K562 (cell line): ENCODE measurements around the gene RAB40B.

ENCODE experiments used
- BCOR ChIP-seq: fragments of 450-650 bp; IDR thresholded peaks from 2 replicates; pipeline ENCODE4 v1.6.1; 2016
- EP300 ChIP-seq: IDR thresholded peaks from 2 replicates; pipeline ENCODE4 v1.6.1; 2012; ENCODE audit warnings: low read length, improper control_type of control experiment
- MAZ ChIP-seq, 2 experiments: fragments of 450-650 bp in 1 of 2; sonication (generic) in 1 of 2; formaldehyde crosslinking; IDR thresholded peaks in 1 of 2; conservative IDR thresholded peaks in 1 of 2; 2 replicates each; pipeline versions ENCODE4 v1.4.0 to v1.5.0; 2020; ENCODE audit warnings: mild to moderate bottlenecking in 1 of 2, missing genetic modification reagents in 1 of 2
- NCOA6 ChIP-seq: fragments of 450-650 bp; IDR thresholded peaks from 2 replicates; pipeline ENCODE4 v1.6.1; 2017; ENCODE audit warnings: mild to moderate bottlenecking
- POLR2A ChIP-seq: fragments of 450-650 bp; conservative IDR thresholded peaks from 2 replicates; pipeline ENCODE4 v1.6.1; 2016
- SAFB ChIP-seq: fragments of 200-400 bp; formaldehyde crosslinking; IDR thresholded peaks from 2 replicates; pipeline ENCODE4 v1.6.1; 2017; ENCODE audit warnings: low read depth, low read length, borderline replicate concordance
- TARDBP ChIP-seq: fragments of 450-650 bp; IDR thresholded peaks from 2 replicates; pipeline ENCODE4 v1.6.1; 2016
- TF ChIP-seq, protein P1 (sequence below): sonication (generic); formaldehyde crosslinking; IDR thresholded peaks from 2 replicates; pipeline ENCODE4 v1.8.1; 2023; ENCODE audit warnings: mild to moderate bottlenecking, missing genetic modification reagents

DNA sequence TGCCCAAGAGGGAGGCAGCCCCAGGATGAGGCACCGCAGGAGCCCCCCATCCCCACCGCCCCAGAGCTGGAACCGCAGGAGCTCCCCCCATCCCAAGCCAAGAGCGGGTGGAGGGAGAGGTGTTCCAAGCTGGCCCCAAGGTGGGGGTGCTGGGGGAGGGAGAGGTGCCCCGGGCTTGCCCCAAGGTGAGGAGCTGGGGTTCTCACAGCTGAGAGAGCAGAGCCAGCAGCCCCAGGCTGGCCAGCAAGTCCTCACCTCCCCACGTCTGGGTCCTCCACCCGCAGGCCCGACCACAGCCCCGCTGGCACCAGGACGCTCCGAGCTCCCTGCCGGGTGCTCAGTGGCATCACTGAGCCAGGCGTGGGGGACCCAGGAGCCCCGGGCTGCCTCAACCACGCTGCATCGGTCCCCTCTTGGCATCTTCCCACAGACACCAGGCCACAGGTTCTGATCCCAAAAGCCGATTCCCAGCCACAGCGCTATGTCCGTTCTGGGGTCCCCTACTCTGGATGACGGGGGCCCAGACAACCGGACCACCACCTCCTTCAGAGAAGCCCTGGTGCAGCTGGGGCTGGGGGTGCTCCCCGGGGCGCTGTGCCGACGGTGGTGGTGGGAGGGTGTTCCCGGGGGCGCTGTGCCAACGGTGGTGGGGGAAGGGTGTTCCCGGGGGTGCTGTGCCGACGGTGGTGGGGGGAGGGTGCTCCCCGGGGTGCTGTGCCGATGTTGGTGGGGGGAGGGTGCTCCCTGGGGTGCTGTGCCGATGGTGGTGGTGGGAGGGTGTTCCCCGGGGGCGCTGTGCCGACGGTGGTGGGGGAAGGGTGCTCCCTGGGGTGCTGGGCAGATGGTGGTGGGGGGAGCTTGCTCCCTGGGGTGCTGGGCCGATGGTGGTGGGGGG is 34.9 kb downstream of the RAB40B start:
- no peak for TF ChIP-seq MAZ (CRISPR knock-in tag; conservative IDR thresholded peaks at IDR 0.05 in 1 of 2, IDR thresholded peaks at IDR 0.05 in 1 of 2)
- TF ChIP-seq POLR2A: no peak
- TF ChIP-seq EP300: no peak
- TF ChIP-seq SAFB: no peak
- TF ChIP-seq, protein P1, sequence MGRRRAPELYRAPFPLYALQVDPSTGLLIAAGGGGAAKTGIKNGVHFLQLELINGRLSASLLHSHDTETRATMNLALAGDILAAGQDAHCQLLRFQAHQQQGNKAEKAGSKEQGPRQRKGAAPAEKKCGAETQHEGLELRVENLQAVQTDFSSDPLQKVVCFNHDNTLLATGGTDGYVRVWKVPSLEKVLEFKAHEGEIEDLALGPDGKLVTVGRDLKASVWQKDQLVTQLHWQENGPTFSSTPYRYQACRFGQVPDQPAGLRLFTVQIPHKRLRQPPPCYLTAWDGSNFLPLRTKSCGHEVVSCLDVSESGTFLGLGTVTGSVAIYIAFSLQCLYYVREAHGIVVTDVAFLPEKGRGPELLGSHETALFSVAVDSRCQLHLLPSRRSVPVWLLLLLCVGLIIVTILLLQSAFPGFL (CRISPR knock-in tag): no peak
- no peak for TF ChIP-seq NCOA6
- no peak for TF ChIP-seq TARDBP
- no peak for TF ChIP-seq BCOR
